IMR-90 (cell line): Measurements from ENCODE around the gene LAMA4. TPM values are rescaled to one million over a fixed set of nuclear protein-coding genes. Genes with fewer than 3 reads are reported as not detected.
A peak's percentile ranks its signal among the peaks of the same experiment; 100 is the strongest.

Source experiments
- ATAC-seq: fragments of 200-7000 bp; cut with Tn5 transposase; 2 replicates; pipeline ENCODE4 v1.9.1; 2020; ENCODE audit warnings: low read depth, mild to moderate bottlenecking, moderate library complexity
- BruUV-seq: library from RNA; stranded (reverse); fragments of 400-500 nt; replicated peaks from 2 replicates; lab custom pipeline; 2021; lab: Mats Ljungman, UMichigan
- CTCF ChIA-PET: fragments of 300-600 bp; formaldehyde crosslinking; extraction: SDS; loops from one replicate; lab custom pipeline; 2021; ENCODE audit warnings: antibody characterized with exemption; lab: Yijun Ruan, JAX
- POLR2A ChIA-PET: fragments of 300-600 bp; sonication (Branson Sonifier 250); formaldehyde crosslinking; loops from one replicate; lab custom pipeline; 2022; ENCODE audit warnings: antibody characterized with exemption; ENCODE audit not compliant: unreplicated experiment; lab: Charles Lee
- DNase-seq: peaks from one replicate; pipeline ENCODE4 v3.0.0; 2013
- H2AFZ ChIP-seq: replicated peaks from 2 replicates; pipeline ENCODE3; 2013; ENCODE audit warnings: low read length, mild to moderate bottlenecking; ENCODE audit not compliant: poor library complexity
- H2AK5ac ChIP-seq: 2 replicates; pipeline ENCODE4 v1.6.1; 2013; ENCODE audit warnings: low read depth, low read length, inconsistent platforms
- H2AK9ac ChIP-seq: replicated peaks from 2 replicates; pipeline ENCODE3; 2013; ENCODE audit warnings: mild to moderate bottlenecking, low read depth, low read length, moderate library complexity; ENCODE audit not compliant: poor library complexity
- H2BK120ac ChIP-seq: 2 replicates; pipeline ENCODE4 v1.6.1; 2013; ENCODE audit warnings: low read depth, low read length, inconsistent platforms
- H2BK15ac ChIP-seq: 3 replicates; pipeline ENCODE4 v1.6.1; 2013; ENCODE audit warnings: low read depth, low read length, inconsistent platforms
- H2BK20ac ChIP-seq: 2 replicates; pipeline ENCODE4 v1.6.1; 2013; ENCODE audit warnings: low read depth, mild to moderate bottlenecking, inconsistent platforms, low read length, moderate library complexity
- H2BK5ac ChIP-seq: 2 replicates; pipeline ENCODE4 v1.6.1; 2013; ENCODE audit warnings: mild to moderate bottlenecking, low read depth, low read length, inconsistent platforms; ENCODE audit not compliant: poor library complexity, severe bottlenecking
- H3K14ac ChIP-seq: replicated peaks from 2 replicates; pipeline ENCODE4 v1.6.1; 2013; ENCODE audit warnings: low read depth, low read length, inconsistent platforms
- H3K18ac ChIP-seq: 2 replicates; pipeline ENCODE4 v1.6.1; 2013; ENCODE audit warnings: low read depth, low read length, control low read depth
- H3K23ac ChIP-seq: 2 replicates; pipeline ENCODE4 v1.6.1; 2013; ENCODE audit warnings: low read depth, low read length, inconsistent platforms
- H3K27ac ChIP-seq: 2 replicates; pipeline ENCODE4 v1.5.1; 2013; ENCODE audit warnings: mild to moderate bottlenecking, control low read depth, low read length; ENCODE audit not compliant: insufficient read depth
- H3K27me3 ChIP-seq: 2 replicates; pipeline ENCODE4 v1.6.1; 2013; ENCODE audit warnings: low read length; ENCODE audit not compliant: control insufficient read depth, insufficient read depth
- H3K36me3 ChIP-seq: 2 replicates; pipeline ENCODE4 v1.6.1; 2013; ENCODE audit warnings: low read length, mixed read lengths; ENCODE audit not compliant: control insufficient read depth, insufficient read depth
- H3K4ac ChIP-seq: 2 replicates; pipeline ENCODE4 v1.6.1; 2013; ENCODE audit warnings: low read depth, low read length, inconsistent platforms
- H3K4me1 ChIP-seq: 2 replicates; pipeline ENCODE4 v1.6.1; 2013; ENCODE audit warnings: low read length, mixed read lengths; ENCODE audit not compliant: control insufficient read depth, insufficient read depth
- H3K4me2 ChIP-seq: 2 replicates; pipeline ENCODE4 v1.6.1; 2013; ENCODE audit warnings: low read depth, mild to moderate bottlenecking, control low read depth, low read length, moderate library complexity
- H3K4me3 ChIP-seq: 2 replicates; pipeline ENCODE4 v1.5.1; 2013; ENCODE audit warnings: low read depth, mild to moderate bottlenecking, control low read depth, low read length, moderate library complexity; ENCODE audit not compliant: insufficient read depth
- H3K56ac ChIP-seq: 2 replicates; pipeline ENCODE4 v1.6.1; 2013; ENCODE audit warnings: low read length, inconsistent platforms; ENCODE audit not compliant: insufficient read depth; ENCODE audit errors: extremely low read depth
- H3K79me1 ChIP-seq, 2 experiments: 2 replicates each; pipeline ENCODE4 v1.6.1; 2013; ENCODE audit warnings: low read length in 2 of 2, inconsistent platforms in 1 of 2, low read depth in 1 of 2
- H3K9ac ChIP-seq: 2 replicates; pipeline ENCODE4 v1.6.1; 2013; ENCODE audit warnings: low read depth, low read length, control low read depth
- H3K9me1 ChIP-seq: 2 replicates; pipeline ENCODE4 v1.6.1; 2013; ENCODE audit warnings: low read length, inconsistent platforms; ENCODE audit not compliant: insufficient read depth
- H3K9me3 ChIP-seq: 2 replicates; pipeline ENCODE4 v1.6.1; 2013; ENCODE audit warnings: low read length; ENCODE audit not compliant: control insufficient read depth, insufficient read depth
- H4K20me1 ChIP-seq: 2 replicates; pipeline ENCODE4 v1.6.1; 2013; ENCODE audit warnings: low read length, inconsistent platforms; ENCODE audit not compliant: insufficient read depth
- H4K5ac ChIP-seq: 2 replicates; pipeline ENCODE4 v1.6.1; 2013; ENCODE audit warnings: mild to moderate bottlenecking, low read depth, low read length, control low read depth
- H4K8ac ChIP-seq, 2 experiments: 2 replicates each; pipeline ENCODE4 v1.6.1; 2013; ENCODE audit warnings: low read depth in 2 of 2, low read length in 2 of 2, control low read depth in 1 of 2, inconsistent platforms in 1 of 2
- H4K91ac ChIP-seq: 2 replicates; pipeline ENCODE4 v1.6.1; 2013; ENCODE audit warnings: low read depth, low read length, inconsistent platforms; ENCODE audit not compliant: insufficient read depth
- CEBPB ChIP-seq: IDR thresholded peaks from 2 replicates; pipeline ENCODE4 v1.6.1; 2012; ENCODE audit warnings: low read depth, low read length, improper control_type of control experiment
- CHD1 ChIP-seq: IDR thresholded peaks from 2 replicates; pipeline ENCODE4 v1.6.1; 2012; ENCODE audit warnings: low read depth, low read length, improper control_type of control experiment
- ELK1 ChIP-seq: fragments of 150-350 bp; IDR thresholded peaks from 2 replicates; pipeline ENCODE4 v1.6.1; 2016; ENCODE audit warnings: low read depth, mild to moderate bottlenecking, low read length, moderate library complexity, borderline replicate concordance
- FOS ChIP-seq: fragments of 150-350 bp; IDR thresholded peaks from 2 replicates; pipeline ENCODE4 v1.6.1; 2016; ENCODE audit warnings: low read depth, low read length
- MAFK ChIP-seq: IDR thresholded peaks from 2 replicates; pipeline ENCODE4 v1.6.1; 2012; ENCODE audit warnings: low read depth, low read length, improper control_type of control experiment
- MAZ ChIP-seq: IDR thresholded peaks from 2 replicates; pipeline ENCODE4 v1.6.1; 2012; ENCODE audit warnings: low read depth, mild to moderate bottlenecking, low read length, improper control_type of control experiment, moderate library complexity, borderline replicate concordance
- MXI1 ChIP-seq: IDR thresholded peaks from 2 replicates; pipeline ENCODE4 v1.6.1; 2012; ENCODE audit warnings: low read depth, mild to moderate bottlenecking, low read length, moderate library complexity, borderline replicate concordance
- NFE2L2 ChIP-seq: fragments of 150-350 bp; IDR thresholded peaks from 2 replicates; pipeline ENCODE4 v1.6.1; 2016; ENCODE audit warnings: low read depth, mild to moderate bottlenecking, low read length
- POLR2A ChIP-seq: IDR thresholded peaks from 2 replicates; pipeline ENCODE4 v1.6.1; 2012; ENCODE audit warnings: mild to moderate bottlenecking, low read depth, low read length
- RAD21 ChIP-seq: IDR thresholded peaks from 2 replicates; pipeline ENCODE4 v1.6.1; 2012; ENCODE audit warnings: low read length, improper control_type of control experiment
- RFX5 ChIP-seq: IDR thresholded peaks from 2 replicates; pipeline ENCODE4 v1.8.0; 2012; ENCODE audit warnings: low read depth, mild to moderate bottlenecking, low read length, moderate library complexity
- SMC3 ChIP-seq: fragments of 150-350 bp; IDR thresholded peaks from 2 replicates; pipeline ENCODE4 v1.6.1; 2016; ENCODE audit warnings: low read depth, mild to moderate bottlenecking, antibody characterized with exemption, low read length, moderate library complexity
- USF2 ChIP-seq: fragments of 150-350 bp; IDR thresholded peaks from 2 replicates; pipeline ENCODE4 v1.6.1; 2017; ENCODE audit warnings: mild to moderate bottlenecking, antibody characterized with exemption, low read length, low read depth
- WGBS, 2 experiments: methylation state at CpG; one replicate each; pipeline versions ENCODE4 v1.1.5 to v1.1.7; 2013; ENCODE audit warnings: missing lambda C conversion rate in 2 of 2; ENCODE audit not compliant: insufficient read length in 1 of 2; ENCODE audit errors: extremely low coverage in 2 of 2; 5-methylcytosine and 5-hydroxymethylcytosine counted together
- dilution Hi-C: fragments of 300-500 bp; cut with HindIII; formaldehyde crosslinking; loops from one replicate; pipeline ENCODE4 v1.14.3; 2018; ENCODE audit warnings: low sequenced_read_pairs; ENCODE audit not compliant: unreplicated experiment
- in situ Hi-C: fragments of 300-500 bp; cut with MboI; formaldehyde crosslinking; loops from 3 replicates; pipeline ENCODE4 v1.14.3; 2019; ENCODE audit warnings: low sequenced_read_pairs, inconsistent platforms, mixed read lengths
- intact Hi-C: fragments of 100-400 bp; cut with micrococcal nuclease; formaldehyde crosslinking; loops from 2 replicates; pipeline ENCODE4 v1.10.0; 2022
- polyA plus RNA-seq, 3 experiments: library from polyadenylated mRNA; depleted of rRNA; stranded (reverse); fragments of >200 nt; gene quantifications; 2 replicates each; pipeline ENCODE4 v1.2.3, GENCODE V29; 2012; ENCODE audit warnings: low replicate concordance in 1 of 3
- total RNA-seq: library from RNA; depleted of rRNA; stranded (reverse); fragments of >200 nt; gene quantifications from 2 replicates; pipeline ENCODE4 v1.2.3, GENCODE V29; 2012
- TF ChIP-seq, protein P1 (sequence below): conservative IDR thresholded peaks from 2 replicates; pipeline ENCODE4 v1.5.1; 2012; ENCODE audit warnings: mild to moderate bottlenecking, low read depth, low read length, improper control_type of control experiment

LAMA4 gene
- total and polyA plus RNA-seq, 2 of the 4 experiments (the other 2 are of a cell fraction): 33.9 to 35.8 TPM

GRCh38 chr6:112245511-112246203 is 8.7 kb downstream of the LAMA4 start:
- dilution Hi-C loops: no loop called here
- peak overlapping the region; percentile 73 for H3K4me2 ChIP-seq
- TF ChIP-seq MAZ (no peak), CHD1 (no peak), MAFK (no peak), MXI1 (no peak), CEBPB (no peak), RAD21 (no peak), NFE2L2 (no peak), FOS (no peak), POLR2A (no peak), SMC3 (no peak), ELK1 (no peak), RFX5 (no peak), USF2 (no peak)
- TF ChIP-seq, protein P1, sequence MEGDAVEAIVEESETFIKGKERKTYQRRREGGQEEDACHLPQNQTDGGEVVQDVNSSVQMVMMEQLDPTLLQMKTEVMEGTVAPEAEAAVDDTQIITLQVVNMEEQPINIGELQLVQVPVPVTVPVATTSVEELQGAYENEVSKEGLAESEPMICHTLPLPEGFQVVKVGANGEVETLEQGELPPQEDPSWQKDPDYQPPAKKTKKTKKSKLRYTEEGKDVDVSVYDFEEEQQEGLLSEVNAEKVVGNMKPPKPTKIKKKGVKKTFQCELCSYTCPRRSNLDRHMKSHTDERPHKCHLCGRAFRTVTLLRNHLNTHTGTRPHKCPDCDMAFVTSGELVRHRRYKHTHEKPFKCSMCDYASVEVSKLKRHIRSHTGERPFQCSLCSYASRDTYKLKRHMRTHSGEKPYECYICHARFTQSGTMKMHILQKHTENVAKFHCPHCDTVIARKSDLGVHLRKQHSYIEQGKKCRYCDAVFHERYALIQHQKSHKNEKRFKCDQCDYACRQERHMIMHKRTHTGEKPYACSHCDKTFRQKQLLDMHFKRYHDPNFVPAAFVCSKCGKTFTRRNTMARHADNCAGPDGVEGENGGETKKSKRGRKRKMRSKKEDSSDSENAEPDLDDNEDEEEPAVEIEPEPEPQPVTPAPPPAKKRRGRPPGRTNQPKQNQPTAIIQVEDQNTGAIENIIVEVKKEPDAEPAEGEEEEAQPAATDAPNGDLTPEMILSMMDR: no peak

More at GRCh38 chr6:112245511-112246203, 8.7 kb downstream of the LAMA4 start:
- Histone ChIP-seq H3K14ac (peak overlapping the region; percentile 92), H3K18ac (peak overlapping the region; percentile 88), H3K27me3 (no peaks in the 10 kb centered on the region), H3K56ac (peak overlapping the region; percentile 53), H2BK15ac (peak overlapping the region; percentile 85; the same call in 1 of the 3 replicates), H3K9me1 (peaks cover 13% of the 10 kb centered on the region), H3K36me3 (peaks cover 13% of the 10 kb centered on the region), H4K20me1 (no peaks in the 10 kb centered on the region), H2BK20ac (peak overlapping the region; percentile 93), H2AK5ac (peak overlapping the region; percentile 88), H2BK5ac (peak overlapping the region; percentile 94), H3K4me3 (no peak overlapping the region), H3K79me1 (peaks cover 11 to 23% of the 10 kb centered on the region in 2 experiments), H3K9me3 (no peaks in the 10 kb centered on the region), H3K27ac (peak overlapping the region; percentile 93; the same call in 1 of the 2 replicates), H2AFZ (no peak overlapping the region), H4K91ac (peak overlapping the region; percentile 82; the same call in 1 of the 2 replicates), H3K23ac (peak overlapping the region; percentile 87; the same call in 1 of the 2 replicates), H3K9ac (peak overlapping the region; percentile 53; the same call in 1 of the 2 replicates), H3K4me1 (peaks cover 20% of the 10 kb centered on the region), H4K5ac (peak overlapping the region; percentile 99; the same call in 1 of the 2 replicates), H2BK120ac (peak overlapping the region; percentile 83), H4K8ac (peak overlapping the region; percentile 40 to 74), H3K4ac (peak overlapping the region; percentile 93; the same call in 1 of the 2 replicates), H2AK9ac (no peak overlapping the region)
- in situ Hi-C loops: no loop called here
- DNase-seq (peak; percentile 93), ATAC-seq (peak; percentile 66)
- no CpG with 5 or more reads among the region's 5 CpGs for WGBS, 2 experiments
- CTCF ChIA-PET: no interaction called here
- intact Hi-C loops: no loop called here
- no TSS peak for BruUV-seq
- POLR2A ChIA-PET: interaction anchor here (0.6 kb wide), 1 partner anchor 23 kb away, joined by 4 read pairs; no protein-coding TSS in a partner anchor
